Measurements from ENCODE around the gene NPEPPS.
"Not testable (repeated sequence)": the region's sequence is repeated elsewhere in the genome, so short reads cannot be mapped to it uniquely, and the experiment has no call there.

DNA sequence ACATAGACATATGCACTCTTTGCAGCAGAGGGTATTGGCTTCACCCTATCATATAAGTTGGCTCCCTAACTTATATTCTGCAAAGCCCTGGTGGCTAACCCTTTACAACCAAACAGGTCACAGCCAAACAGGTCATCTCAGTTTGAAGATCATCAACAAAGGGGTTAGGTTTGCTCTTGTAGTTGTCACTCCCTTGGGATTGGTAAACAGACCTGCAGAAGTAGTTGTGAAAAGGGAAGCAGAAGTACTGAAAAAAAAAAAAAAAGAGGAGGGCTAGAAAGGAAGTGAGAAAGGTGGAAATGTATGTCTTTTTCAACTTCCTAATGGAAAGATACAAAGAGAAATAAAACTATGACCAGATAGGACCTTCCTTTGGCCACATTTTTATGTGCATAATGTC lies 8.6 kb upstream of the NPEPPS start:
- TF ChIP-seq EZH2phosphoT487 (IDR thresholded peaks at IDR 0.05; ENCODE audit: borderline replicate concordance, low read depth); CTCF (IDR thresholded peaks at IDR 0.05); RCOR1 (IDR thresholded peaks at IDR 0.05; ENCODE audit: low read length): not testable (repeated sequence)

Data from SK-N-SH (cell line).